Astrocyte (in vitro differentiated cells and primary cell): ENCODE data around the gene EOLA1. TPM values are rescaled to one million over a fixed set of nuclear protein-coding genes. Genes with fewer than 3 reads are reported as not detected.
"Not testable (repeated sequence)": the region's sequence is repeated elsewhere in the genome, so short reads cannot be mapped to it uniquely, and the experiment has no call there.

ENCODE experiments used
- DNase-seq: peaks from one replicate; pipeline ENCODE4 v3.0.0-alpha.2; 2010; ENCODE audit warnings: low read depth
- FAIRE-seq: peaks from 2 replicates; lab custom pipeline; 2011; peaks lifted over from hg19 to GRCh38; lab: Jason Lieb, UNC
- H2AFZ ChIP-seq: 2 replicates; pipeline ENCODE4 v1.6.0; 2012; ENCODE audit warnings: low read depth, low read length, inconsistent platforms
- H3K27ac ChIP-seq: 2 replicates; pipeline ENCODE4 v1.5.1; 2011; ENCODE audit warnings: low read depth, low read length, inconsistent platforms
- H3K27me3 ChIP-seq: 2 replicates; pipeline ENCODE4 v1.6.0; 2011; ENCODE audit warnings: low read length, inconsistent platforms; ENCODE audit not compliant: insufficient read depth
- H3K36me3 ChIP-seq: 2 replicates; pipeline ENCODE4 v1.5.1; 2011; ENCODE audit warnings: low read length, inconsistent platforms; ENCODE audit not compliant: insufficient read depth
- H3K4me1 ChIP-seq: 2 replicates; pipeline ENCODE4 v1.5.1; 2011; ENCODE audit warnings: low read length, inconsistent platforms; ENCODE audit not compliant: insufficient read depth
- H3K4me2 ChIP-seq: 2 replicates; pipeline ENCODE4 v1.6.0; 2012; ENCODE audit warnings: low read length, inconsistent platforms
- H3K4me3 ChIP-seq: 2 replicates; pipeline ENCODE4 v1.5.1; 2011; ENCODE audit warnings: low read depth, mild to moderate bottlenecking, low read length, inconsistent platforms; ENCODE audit not compliant: insufficient read depth
- H3K79me2 ChIP-seq: 2 replicates; pipeline ENCODE4 v1.6.0; 2012; ENCODE audit warnings: mild to moderate bottlenecking, low read length, inconsistent platforms; ENCODE audit not compliant: insufficient read depth
- H3K9ac ChIP-seq: 2 replicates; pipeline ENCODE4 v1.6.0; 2012; ENCODE audit warnings: mild to moderate bottlenecking, low read length, inconsistent platforms
- H3K9me3 ChIP-seq: 2 replicates; pipeline ENCODE4 v1.5.1; 2012; ENCODE audit warnings: low read depth, mild to moderate bottlenecking, low read length, inconsistent platforms; ENCODE audit not compliant: insufficient read depth
- H4K20me1 ChIP-seq: 2 replicates; pipeline ENCODE4 v1.6.0; 2012; ENCODE audit warnings: low read length, inconsistent platforms; ENCODE audit not compliant: insufficient read depth
- H3K27ac Mint-ChIP-seq: one replicate; pipeline ENCODE4 v1.8.0; 2021; ENCODE audit warnings: mild to moderate bottlenecking, mixed read lengths; ENCODE audit not compliant: unreplicated experiment
- H3K27me3 Mint-ChIP-seq: one replicate; pipeline ENCODE4 v1.8.0; 2021; ENCODE audit warnings: low read depth, mixed read lengths; ENCODE audit not compliant: unreplicated experiment
- H3K36me3 Mint-ChIP-seq: one replicate; pipeline ENCODE4 v1.8.0; 2021; ENCODE audit warnings: low read depth, mixed read lengths; ENCODE audit not compliant: unreplicated experiment
- H3K4me1 Mint-ChIP-seq: one replicate; pipeline ENCODE4 v1.8.0; 2021; ENCODE audit warnings: low read depth, mixed read lengths; ENCODE audit not compliant: unreplicated experiment
- H3K4me3 Mint-ChIP-seq: one replicate; pipeline ENCODE4 v1.8.0; 2021; ENCODE audit warnings: mild to moderate bottlenecking, moderate library complexity, mixed read lengths; ENCODE audit not compliant: unreplicated experiment
- H3K9me3 Mint-ChIP-seq: one replicate; pipeline ENCODE4 v1.8.0; 2021; ENCODE audit warnings: mild to moderate bottlenecking, mixed read lengths; ENCODE audit not compliant: unreplicated experiment
- CTCF ChIP-seq: IDR thresholded peaks from 2 replicates; pipeline ENCODE4 v1.5.1; 2011; ENCODE audit warnings: low read depth, mild to moderate bottlenecking, inconsistent platforms, low read length, moderate library complexity; ENCODE audit not compliant: insufficient read depth
- EZH2 ChIP-seq: IDR thresholded peaks from 2 replicates; pipeline ENCODE4 v1.6.1; 2012; ENCODE audit warnings: mild to moderate bottlenecking, low read length, inconsistent platforms; ENCODE audit not compliant: insufficient read depth
- total RNA-seq: library from RNA; stranded (reverse); gene quantifications from 2 replicates; pipeline ENCODE4 v1.2.1, GENCODE V29; 2021

Gene EOLA1
- total RNA-seq, 1 donor from 2014 or later, result 13.6 TPM

- no peaks in the 10 kb centered on the region for H3K79me2 ChIP-seq
- no peak overlapping the region for H2AFZ ChIP-seq
- H3K4me3 ChIP-seq, result no peak overlapping the region
- no peak overlapping the region for H3K4me2 ChIP-seq
- no peak overlapping the region for H3K9ac ChIP-seq
- H3K4me1 ChIP-seq, result no peaks in the 10 kb centered on the region
- no peak overlapping the region for H3K4me3 Mint-ChIP-seq
- no peaks in the 10 kb centered on the region for H3K27me3 Mint-ChIP-seq
- no peaks in the 10 kb centered on the region for H3K9me3 ChIP-seq
- FAIRE-seq (no peak), DNase-seq (no peak)
- H3K36me3 ChIP-seq, result no peaks in the 10 kb centered on the region
- no peaks in the 10 kb centered on the region for H3K27me3 ChIP-seq
- H3K36me3 Mint-ChIP-seq, result no peaks in the 10 kb centered on the region
- H3K27ac Mint-ChIP-seq, result no peak overlapping the region
- H3K4me1 Mint-ChIP-seq, result peaks cover 6% of the 10 kb centered on the region
- H3K9me3 Mint-ChIP-seq, result no peaks in the 10 kb centered on the region
- no peak overlapping the region for H3K27ac ChIP-seq
- no peak for TF ChIP-seq CTCF
- TF ChIP-seq EZH2, result no peak
- no peaks in the 10 kb centered on the region for H4K20me1 ChIP-seq
Observed at GRCh38 chrX:149522916-149523315, 17.9 kb upstream of the EOLA1 start.

GRCh38 chrX:149525389-149525788 is 15.4 kb upstream of the EOLA1 start:
- not testable (repeated sequence) for H3K9ac ChIP-seq
- H3K27ac ChIP-seq, result peak overlapping the region; percentile 66
- peak; percentile 55 for DNase-seq

GRCh38 chrX:149525903-149526302 is 14.9 kb upstream of the EOLA1 start:
- not testable (repeated sequence) for H3K36me3 Mint-ChIP-seq, H3K36me3 ChIP-seq, H3K27me3 Mint-ChIP-seq

More at GRCh38 chrX:149525389-149525788, 15.4 kb upstream of the EOLA1 start:
- H3K36me3 ChIP-seq, H3K4me1 Mint-ChIP-seq, H3K27me3 Mint-ChIP-seq, H3K9me3 Mint-ChIP-seq, H3K36me3 Mint-ChIP-seq, H2AFZ ChIP-seq, H3K9me3 ChIP-seq, H3K79me2 ChIP-seq, H3K4me1 ChIP-seq, H3K27me3 ChIP-seq, H3K4me3 Mint-ChIP-seq, H3K4me3 ChIP-seq, H4K20me1 ChIP-seq: not testable (repeated sequence)
- peak; percentile 99 for FAIRE-seq
- peak overlapping the region; percentile 26 for H3K4me2 ChIP-seq
- peak overlapping the region; percentile 47 for H3K27ac Mint-ChIP-seq

GRCh38 chrX:149526318-149527033 is 14.3 kb upstream of the EOLA1 start:
- not testable (repeated sequence) for H3K9ac ChIP-seq, H3K9me3 ChIP-seq

More at GRCh38 chrX:149525903-149526302, 14.9 kb upstream of the EOLA1 start:
- not testable (repeated sequence) for H3K79me2 ChIP-seq, H3K9me3 ChIP-seq, H3K27me3 ChIP-seq, DNase-seq, H3K27ac Mint-ChIP-seq, H2AFZ ChIP-seq, H3K9me3 Mint-ChIP-seq, H3K4me1 ChIP-seq, H4K20me1 ChIP-seq, H3K4me1 Mint-ChIP-seq, H3K4me3 ChIP-seq, H3K4me3 Mint-ChIP-seq
- peak overlapping the region; percentile 33 for H3K9ac ChIP-seq
- H3K27ac ChIP-seq, result peak overlapping the region; percentile 66
- peak; percentile 67 for FAIRE-seq
- H3K4me2 ChIP-seq, result peak overlapping the region; percentile 39

More at GRCh38 chrX:149526318-149527033, 14.3 kb upstream of the EOLA1 start:
- H2AFZ ChIP-seq, H3K27me3 ChIP-seq, H3K27me3 Mint-ChIP-seq, DNase-seq, H3K4me1 ChIP-seq, H4K20me1 ChIP-seq, H3K4me1 Mint-ChIP-seq, H3K4me3 ChIP-seq, H3K36me3 Mint-ChIP-seq, H3K27ac ChIP-seq, H3K9me3 Mint-ChIP-seq, H3K4me3 Mint-ChIP-seq, H3K36me3 ChIP-seq, FAIRE-seq, H3K4me2 ChIP-seq, H3K79me2 ChIP-seq, H3K27ac Mint-ChIP-seq: not testable (repeated sequence)
